Middle frontal gyrus (tissue), 1 donor: ENCODE measurements around the gene MSL2.
"Not testable (repeated sequence)": the region's sequence is repeated elsewhere in the genome, so short reads cannot be mapped to it uniquely, and the experiment has no call there.

Experiments
- DNase-seq: peaks from one replicate; pipeline ENCODE4 v3.0.0-alpha.2; 2015; ENCODE audit warnings: low spot score; ENCODE audit errors: extremely low spot score

The MSL2 gene, protein sequence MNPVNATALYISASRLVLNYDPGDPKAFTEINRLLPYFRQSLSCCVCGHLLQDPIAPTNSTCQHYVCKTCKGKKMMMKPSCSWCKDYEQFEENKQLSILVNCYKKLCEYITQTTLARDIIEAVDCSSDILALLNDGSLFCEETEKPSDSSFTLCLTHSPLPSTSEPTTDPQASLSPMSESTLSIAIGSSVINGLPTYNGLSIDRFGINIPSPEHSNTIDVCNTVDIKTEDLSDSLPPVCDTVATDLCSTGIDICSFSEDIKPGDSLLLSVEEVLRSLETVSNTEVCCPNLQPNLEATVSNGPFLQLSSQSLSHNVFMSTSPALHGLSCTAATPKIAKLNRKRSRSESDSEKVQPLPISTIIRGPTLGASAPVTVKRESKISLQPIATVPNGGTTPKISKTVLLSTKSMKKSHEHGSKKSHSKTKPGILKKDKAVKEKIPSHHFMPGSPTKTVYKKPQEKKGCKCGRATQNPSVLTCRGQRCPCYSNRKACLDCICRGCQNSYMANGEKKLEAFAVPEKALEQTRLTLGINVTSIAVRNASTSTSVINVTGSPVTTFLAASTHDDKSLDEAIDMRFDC

DNA sequence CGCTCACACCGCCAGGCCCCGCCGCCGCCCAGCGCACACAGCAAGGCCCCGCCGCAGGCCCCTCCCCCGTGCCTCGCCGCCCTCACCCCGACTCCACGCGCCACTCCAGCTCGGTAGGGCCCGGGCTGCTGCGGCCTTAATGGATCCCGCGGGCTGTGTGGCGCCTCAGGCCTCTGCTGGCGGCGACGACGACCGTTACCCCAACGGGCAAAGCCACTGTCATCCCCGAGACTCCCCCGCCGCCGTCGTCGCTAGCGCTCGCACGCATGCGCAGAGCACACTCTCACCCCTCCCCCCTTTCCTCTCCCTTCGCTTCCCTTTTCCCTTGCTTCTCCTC, at the start of gene MSL2:
MSL2 (minus strand) TSS at position 272 of the 337 bp plus-strand sequence. CDS start 1,222 bp downstream, outside the sequence.
- DNase-seq, result no peak

DNA sequence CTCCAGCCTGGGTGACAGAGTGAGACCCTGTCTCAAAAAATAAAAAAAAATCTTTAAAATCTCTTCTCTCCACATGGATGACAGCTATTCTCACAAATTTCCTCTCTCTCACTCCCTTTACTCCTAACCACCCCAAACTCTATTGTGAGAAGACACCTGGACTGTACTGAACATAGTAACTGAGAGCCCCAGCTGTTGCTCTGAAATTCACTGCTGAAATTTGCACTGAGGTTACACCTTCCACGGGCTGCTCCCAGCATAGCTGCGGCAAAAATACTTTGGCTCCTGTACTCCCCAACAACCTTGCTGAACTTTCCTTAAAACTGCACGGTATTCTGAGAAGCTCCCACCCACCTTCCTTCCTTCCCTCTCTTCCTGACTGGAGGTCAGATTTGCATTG, 49.6 kb upstream of the MSL2 start:
- no peak for DNase-seq

DNA sequence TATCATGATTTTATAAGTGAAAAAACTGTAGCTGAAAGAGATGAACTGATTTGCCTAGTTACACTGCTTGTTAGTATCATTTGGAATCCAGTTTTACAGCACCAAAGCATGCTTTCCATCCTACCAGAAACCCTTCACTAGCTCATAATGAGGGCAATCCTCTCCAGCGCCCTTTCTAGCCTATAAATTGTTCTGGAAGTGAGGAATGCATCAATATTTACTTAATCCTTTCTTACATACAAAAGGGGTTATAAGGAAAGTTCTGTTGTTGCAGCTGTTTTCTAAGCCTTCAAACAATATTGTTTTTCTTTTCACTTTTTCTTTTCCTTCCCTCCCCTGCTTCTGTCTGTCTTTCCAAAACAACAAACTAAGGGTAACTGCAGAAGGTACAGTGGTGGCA, 43.0 kb upstream of the MSL2 start:
- DNase-seq, result no peak

DNA sequence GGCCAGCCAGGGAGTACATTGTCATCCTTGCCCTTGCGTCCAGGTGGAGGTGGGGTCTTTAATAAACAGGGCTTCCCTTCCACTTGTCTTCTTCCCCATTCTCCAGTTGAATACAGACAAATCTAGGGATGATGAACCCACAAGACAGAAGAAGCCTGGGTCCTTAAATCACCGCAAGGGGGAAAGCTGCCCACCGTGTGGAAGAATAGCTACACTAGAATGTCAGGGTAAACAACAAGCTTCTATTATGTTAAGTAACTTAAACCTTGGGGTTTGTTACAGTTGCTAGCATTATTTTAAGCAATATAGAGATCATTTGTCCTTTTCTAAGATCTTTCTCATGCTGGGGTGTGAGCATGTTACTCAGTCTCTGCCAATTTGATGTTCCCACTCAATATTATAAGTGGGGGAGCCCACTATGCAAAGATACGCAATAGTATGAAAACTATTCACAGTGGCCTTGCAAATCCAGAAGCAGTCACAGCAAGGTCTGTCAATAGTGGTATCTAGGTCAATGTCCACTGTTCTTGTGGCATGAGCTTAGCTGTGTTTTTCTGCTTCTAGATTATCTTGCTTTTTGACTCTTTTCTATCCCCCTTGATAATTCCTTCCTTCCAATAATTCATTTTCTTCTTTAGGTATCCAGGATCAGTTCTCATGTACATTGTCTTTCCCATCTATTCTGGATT, 42.0 kb upstream of the MSL2 start:
- no peak for DNase-seq

DNA sequence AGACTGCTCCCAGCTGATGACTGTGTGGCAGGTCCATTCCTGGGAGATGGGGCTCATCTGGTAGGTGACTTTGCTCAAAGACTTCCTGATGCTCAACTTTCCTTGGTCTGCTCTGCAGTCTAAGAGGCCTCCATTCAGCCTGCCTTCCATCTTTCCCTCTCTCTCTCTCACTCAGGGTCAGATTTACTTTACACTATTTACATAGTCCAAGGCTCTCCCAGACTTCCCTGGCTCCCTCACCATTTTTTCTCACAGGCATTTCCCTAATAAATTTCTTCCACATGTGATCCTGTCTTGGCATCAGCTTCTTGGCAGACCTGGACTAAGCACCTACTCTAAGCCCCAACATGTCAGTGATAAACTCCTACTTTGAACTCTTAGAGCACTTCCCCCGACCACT, 41.0 kb upstream of the MSL2 start:
- DNase-seq, result no peak

DNA sequence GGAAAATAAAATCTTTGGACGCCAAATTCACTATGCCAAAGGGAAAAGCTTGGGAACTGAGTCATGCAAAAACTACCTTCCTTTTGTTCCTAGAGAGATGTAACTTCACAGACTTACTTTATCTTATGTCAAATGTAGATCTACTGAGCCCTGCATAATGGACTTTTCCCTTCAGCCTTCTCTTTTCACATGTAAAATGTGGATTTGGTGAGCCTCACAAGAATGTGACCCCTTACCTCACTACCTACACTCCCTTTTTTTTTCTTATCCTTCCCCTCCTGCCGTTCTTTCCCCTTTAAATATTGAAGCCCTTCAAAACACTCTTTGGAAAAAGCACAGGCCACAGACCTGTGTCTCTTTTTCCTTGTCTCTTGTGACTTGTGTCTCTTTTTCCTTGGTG, 40.0 kb upstream of the MSL2 start:
- DNase-seq, result no peak

DNA sequence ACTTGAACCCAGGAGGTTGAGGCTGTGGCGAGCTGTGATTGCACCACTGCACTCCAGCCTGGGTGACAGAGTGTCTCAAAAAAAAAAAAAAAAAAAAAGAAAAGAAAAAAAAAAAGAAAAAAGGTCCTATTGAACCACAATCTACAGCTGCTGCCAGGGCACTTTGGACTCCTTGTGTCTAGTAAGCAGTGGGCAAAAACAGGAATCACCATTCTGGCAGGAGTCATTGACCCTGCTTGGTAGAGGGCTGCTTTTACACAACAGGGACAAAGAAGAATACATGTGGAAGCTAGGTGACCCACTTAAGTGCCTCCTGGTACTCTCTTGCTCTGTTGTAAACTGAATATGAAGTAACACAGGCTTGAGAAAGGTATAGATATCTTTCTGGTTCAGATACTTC, 39.4 kb upstream of the MSL2 start:
- no peak for DNase-seq

DNA sequence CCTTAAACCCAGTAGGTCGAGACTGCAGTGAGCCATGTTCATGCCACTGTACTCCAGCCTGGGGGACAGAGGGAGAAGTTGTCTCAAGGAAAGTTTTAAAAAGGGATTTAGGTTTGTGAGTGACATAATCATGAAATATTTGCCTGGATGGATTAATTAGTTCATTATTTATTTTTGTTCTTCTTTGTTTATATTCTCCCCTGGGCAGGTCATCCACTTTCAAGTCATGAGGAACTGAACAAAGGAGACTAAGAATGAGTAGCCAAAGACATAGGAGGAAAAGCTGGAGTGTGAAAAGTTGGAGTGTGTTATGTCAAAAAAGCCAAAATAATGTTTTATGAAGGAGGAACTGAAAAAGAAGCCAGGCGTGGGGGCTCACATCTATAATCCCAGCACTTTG, 36.3 kb upstream of the MSL2 start:
- DNase-seq, result no peak

DNA sequence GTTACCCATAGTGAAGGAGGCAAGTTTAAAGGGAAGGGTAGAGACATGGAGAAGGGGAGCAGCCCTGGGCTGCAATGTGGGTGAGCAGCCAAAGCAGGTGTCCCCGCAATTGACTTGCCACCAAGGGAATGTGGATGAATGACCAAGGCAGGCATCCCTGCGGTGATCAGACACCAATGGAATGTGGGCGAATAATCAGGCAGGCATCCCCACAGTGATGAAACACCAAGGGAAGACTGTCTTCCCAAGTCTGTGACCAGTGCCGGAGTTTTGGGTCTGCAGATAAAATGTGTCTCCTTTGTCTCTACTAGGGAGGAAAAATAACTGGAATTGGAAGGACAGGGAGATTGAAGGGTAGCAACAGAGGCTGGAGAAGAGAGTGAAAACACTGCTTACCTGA, 26.6 kb upstream of the MSL2 start:
- not testable (repeated sequence) for DNase-seq

DNA sequence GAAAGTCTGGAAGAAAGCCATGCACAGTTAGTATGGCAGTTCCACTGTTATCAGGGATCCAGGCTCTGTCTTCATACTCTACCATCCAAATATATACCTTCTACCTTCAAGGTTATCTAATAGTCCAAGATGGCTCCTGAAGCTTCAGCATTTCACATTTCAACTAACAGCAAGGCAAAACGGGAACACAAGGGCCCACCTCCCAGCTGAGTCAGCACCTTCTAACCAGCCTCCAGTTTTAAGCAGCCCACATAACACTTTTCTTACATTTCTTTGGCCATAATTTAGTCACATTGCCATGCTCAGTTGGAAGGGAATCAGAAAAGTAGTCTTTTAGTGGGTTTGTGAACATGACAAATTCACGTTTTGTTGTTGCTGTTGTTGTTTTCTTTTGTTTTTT, 15.4 kb upstream of the MSL2 start:
- DNase-seq, result no peak

DNA sequence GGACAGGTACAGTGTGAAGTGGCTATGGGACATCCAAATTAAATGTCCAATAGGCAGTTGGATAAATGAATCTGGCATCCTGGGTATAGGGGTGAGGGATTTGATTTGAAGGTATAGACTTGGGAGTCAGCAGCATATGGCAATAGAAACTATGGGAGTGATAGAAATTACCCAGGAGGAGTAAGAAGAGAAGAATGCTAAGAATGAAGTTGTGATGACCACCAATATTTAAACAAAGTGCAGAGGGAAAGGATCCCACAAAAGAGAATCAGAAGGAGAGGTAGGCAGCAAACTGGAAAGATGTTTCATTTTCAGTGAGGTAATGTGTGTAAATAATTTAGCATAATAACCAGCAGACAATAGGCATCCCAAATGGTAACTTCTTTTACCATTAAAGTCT, 13.8 kb upstream of the MSL2 start:
- no peak for DNase-seq

DNA sequence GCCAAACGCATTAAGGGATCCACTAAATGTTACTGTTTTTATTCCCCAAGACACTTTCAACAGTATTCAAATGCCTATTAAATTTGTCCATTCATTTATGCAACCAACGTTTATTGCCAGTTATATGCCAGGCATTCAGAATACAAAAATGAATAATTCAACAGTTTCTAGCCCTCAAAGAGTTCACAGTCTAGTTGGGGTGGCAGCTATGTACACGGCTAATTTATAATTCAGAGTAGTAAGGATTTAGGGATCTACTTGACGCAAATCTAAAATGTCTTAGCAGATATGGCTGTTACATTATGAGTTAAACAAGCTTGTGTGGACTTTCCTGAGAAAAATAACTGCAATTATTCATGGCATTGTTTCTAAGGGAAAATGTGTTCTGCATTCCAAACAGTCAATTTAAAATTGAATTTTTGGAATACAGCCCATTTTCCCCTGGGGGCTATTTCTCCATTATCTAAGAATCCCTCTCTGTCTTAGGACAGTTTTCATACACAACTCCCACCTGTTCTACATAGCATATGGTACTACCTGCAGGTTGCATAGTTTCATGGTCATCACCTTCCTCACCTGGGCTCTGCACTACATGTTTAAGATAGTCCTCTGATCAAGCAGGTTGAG, 11.5 kb upstream of the MSL2 start:
- DNase-seq, result no peak

DNA sequence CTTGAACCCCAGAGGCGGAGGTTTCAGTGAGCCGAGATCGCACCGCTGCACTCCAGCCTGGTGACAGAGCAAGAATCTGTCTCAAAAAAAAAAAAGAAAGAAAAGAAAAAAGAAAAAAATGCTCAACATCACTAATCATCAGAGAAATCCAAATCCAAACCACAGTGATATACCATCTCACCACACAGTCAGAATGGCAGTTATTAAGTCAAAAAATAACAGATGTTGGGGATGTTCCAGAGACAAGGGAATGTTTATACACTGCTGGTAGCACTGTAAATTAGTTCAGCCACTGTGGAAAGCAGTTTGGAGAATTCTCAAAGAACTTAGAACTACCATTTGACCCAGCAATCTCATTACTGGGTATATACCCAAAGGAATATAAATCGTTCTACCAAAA, 3.1 kb upstream of the MSL2 start:
- not testable (repeated sequence) for DNase-seq

DNA sequence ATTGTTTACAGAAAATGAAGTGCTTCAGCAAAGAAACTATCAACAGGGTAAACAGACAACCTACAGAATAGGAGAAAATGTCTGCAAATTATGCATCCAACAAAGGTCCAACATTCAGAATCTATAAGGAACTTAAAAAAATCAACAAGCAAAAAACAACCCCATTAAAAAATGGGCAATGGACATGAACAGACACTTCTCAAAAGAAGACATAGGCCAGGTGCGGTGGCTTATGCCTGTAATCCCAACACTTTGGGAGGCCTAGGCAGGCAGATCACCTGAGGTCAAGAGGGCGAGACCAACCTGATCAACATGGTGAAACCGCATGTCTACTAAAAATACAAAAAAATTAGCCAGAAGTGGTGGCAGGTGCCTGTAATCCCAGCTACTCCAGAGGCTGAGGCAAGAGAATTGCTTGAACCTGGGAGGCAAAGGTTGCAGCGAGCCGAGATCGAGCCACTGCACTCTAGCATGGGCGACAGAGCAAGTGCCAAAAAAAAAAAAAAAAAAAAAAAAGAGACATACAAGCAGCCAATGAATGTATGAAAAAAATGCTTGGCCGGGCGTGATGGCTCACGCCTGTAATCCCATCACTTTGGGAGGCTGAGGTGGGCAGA, 2.4 kb upstream of the MSL2 start:
- not testable (repeated sequence) for DNase-seq

DNA sequence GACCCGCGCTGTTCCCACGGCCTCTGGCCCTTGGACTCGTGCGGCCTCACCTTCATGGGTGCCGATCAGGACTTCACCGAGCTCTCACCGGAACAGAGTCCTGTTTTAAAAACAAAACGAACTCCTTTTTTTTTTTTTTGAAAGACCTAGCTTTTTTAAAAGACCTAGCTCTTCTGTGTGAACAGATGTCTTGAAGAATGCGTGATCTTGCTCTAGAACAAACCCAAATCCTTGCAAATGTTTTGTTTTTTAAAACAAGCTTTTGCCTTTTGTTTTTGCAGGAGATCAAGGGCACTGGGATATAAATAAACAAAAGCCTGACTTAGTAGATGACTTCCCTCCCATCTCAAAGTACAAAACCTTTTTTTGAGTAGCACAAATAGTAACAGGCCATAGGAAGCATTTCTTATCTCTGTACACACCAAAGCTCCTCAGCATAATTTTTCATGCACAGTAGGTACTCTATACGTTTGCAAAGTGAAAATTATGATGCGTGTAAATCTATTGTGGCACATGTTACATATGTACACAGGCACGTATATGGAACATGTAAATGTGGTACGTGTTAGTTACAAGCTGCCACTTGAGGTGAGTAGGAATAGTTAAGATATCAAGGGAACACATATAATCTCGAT, 1.1 kb upstream of the MSL2 start:
- DNase-seq, result no peak

DNA sequence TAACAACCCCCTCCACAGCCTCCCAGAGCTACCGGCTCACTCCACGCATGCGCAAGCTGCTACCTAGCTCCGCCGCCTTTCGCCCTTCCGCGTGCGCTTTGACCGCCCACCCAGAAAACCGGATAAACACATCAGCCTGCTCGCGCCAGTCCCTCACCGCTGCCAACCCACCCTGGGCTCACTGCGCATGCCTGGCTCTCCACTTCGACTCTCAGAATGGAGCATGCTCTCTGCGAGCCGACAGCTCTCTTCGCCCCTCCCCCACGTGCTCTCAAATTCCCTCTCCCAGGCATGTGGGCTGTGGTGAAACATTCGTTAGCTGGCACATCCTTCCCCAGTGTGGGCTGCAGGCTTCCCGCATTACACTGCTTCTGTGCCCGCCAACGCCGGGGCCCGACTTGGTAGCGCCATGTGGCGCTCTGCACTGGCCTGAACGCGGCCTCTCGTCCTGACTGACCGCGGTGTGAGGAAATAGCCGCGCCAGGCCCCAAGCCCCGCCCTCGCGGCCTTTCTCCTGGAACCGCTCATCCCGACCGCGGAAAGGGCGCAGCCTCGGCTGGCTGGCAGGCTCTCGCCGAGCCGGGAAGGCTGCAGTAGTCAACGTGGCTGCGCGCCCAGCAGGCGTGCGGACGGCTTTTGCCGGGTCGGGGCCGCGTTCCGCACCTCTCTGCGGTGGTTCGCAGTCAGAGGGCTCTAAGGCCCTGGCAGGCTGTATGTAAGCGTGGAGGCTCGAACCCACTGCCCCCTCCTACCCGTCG, 445 bp upstream of the MSL2 start:
- peak; percentile 96 for DNase-seq

DNA sequence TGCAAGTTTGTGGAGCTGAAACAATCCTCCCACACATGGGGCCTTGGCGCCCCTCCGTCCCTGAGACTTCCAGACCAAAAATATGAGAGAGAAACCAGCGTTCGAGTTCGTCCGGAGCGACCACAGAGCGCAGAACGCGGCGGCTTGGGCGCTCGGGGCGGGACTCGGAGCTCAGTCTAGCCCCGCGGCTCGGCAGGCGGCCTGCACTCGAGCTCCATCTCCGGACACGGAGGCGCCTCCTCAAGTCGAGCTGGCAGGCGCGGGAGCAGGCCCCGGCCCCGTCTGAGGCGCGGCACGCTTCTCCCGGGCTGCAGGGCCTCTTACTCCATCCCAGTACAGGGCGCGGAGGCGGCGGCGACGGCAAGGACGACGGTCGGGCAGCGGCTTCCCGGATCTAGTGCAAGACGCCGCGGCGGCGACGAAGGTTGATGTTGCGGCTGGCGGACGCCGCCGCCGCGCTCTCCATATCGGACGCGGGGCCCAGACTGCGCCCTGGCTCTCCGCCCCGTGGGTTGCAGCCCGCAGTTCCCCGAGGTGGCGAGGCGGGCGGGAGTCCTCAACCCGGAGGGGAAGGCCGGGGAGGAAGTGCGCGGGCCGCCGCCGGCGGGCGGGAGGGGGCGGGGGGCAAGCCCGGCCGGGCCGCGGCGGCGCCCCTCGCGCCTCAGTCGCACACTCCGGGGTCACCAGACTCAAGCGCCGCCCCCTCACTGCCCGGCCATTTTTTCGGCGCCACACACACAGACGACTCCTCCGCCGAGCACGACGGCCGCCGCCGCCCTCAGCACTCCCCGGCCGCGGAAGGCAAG, 674 bp downstream of the MSL2 start:
- peak; percentile 36 for DNase-seq

DNA sequence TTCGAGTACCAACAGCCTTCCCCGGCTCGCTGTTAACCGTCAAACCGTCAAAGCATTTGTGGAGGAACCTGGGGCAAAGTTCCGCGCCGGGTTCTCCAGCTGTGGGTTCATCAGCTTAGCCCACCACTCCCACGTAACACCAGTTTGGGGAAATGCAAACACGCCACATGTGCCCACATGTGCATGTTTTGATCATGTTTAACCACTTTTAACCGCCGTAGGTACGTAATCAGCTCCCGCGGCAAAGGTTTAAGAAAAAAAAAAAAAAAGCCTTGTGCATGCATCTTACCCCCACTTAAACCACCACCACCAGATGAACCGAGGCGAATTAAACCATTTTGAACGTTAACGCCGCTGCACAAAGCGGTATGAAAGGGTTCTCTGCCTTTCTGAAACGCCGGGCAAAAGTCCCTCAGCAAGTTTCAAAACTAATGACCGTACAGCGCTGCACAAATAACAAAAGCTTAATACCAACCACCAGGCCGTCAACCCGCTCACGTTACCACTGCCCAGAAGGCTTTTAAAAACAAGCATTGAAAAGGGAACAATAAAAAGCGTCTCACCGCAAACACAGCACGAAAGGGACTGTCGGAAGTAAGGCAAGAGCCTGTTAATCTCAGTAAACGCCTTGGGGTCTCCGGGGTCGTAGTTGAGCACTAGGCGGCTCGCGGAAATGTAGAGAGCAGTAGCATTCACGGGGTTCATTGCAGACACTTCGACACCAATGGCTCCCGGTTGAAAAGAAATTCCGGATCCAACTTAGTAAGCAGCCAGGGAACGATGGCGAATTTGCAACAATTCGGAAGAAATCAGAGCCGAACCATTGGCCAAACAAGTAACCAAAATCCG, 1.5 kb downstream of the MSL2 start:
- DNase-seq, result no peak
